ENCODE measurements around the gene ABLIM1. TPM values are rescaled to one million over a fixed set of nuclear protein-coding genes. Genes with fewer than 3 reads are reported as not detected.

The ABLIM1 gene
- total and polyA plus RNA-seq, 2 of the 13 experiments (the other 11 are each of a cell fraction or from before 2014, with no cell fraction given) = 59.4 to 92.7 TPM

DNA sequence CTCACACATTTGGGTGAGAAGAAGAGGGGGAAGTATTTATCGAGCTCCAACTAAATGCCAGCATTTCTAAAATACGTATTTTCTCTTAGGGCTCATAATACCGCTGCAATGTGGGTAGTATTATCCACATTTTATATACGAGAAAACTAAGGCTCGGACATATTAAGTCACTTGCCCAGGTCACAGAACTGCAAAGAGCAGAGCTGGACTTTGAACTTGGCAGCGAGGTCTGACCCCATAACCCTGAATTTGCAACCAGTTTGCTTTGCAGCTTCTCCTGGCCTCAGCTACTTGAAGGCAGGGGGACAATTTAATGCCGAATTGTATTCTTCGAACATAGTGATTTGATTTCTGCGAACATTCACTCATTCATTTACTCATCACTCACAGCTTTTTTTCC is 7.2 kb downstream of the ABLIM1 start:
- H3K4me3 ChIP-seq (replicated peaks in 1 of 3; ENCODE audit: insufficient read depth in 1 of 3, low read depth in 2 of 3, low read length in 3 of 3) = no peak overlapping the region
- peaks cover 43% of the 10 kb centered on the region for H3K4me1 ChIP-seq (ENCODE audit: insufficient read depth, low read length)
- no peak overlapping the region for H3K9ac ChIP-seq (ENCODE audit: insufficient read depth, low read depth, low read length)
- in situ Hi-C loops (cut with HindIII; ENCODE audit: extremely low pct_ligation_motif_present, low pct_unique_long_range_greater_than_20kb) = no loop called here
- H3K27ac ChIP-seq (ENCODE audit: extremely low read length, insufficient read depth, low read length) = no peak overlapping the region
- H3K36me3 ChIP-seq (replicated peaks in 1 of 2; ENCODE audit: control insufficient read depth in 1 of 2, insufficient read depth in 2 of 2, low read length in 2 of 2) = no peaks in the 10 kb centered on the region
- no peaks in the 10 kb centered on the region for H3K9me3 ChIP-seq (ENCODE audit: low read length)
- H3K4me2 ChIP-seq (ENCODE audit: low read depth, low read length) = peak overlapping the region; percentile 35
- H3K79me2 ChIP-seq (ENCODE audit: insufficient read depth, low read length) = no peaks in the 10 kb centered on the region
- WGBS (ENCODE audit: low lambda C conversion rate) = 22% methylated on average over 9 of the region's 9 CpGs
- FAIRE-seq (peak; percentile 47), DNase-seq (ENCODE audit: low spot score) (peak; percentile 60), ATAC-seq (peak; percentile 77)
- ChIA-PET POLR2A (interaction anchor here (0.8 to 1.8 kb wide), 3 partner anchors 15 to 34 kb away, joined by 3 to 8 read pairs (median 6); no protein-coding TSS in a partner anchor), CTCF (ENCODE audit: low intra/inter-chr PET ratio, low total read pairs) (no interaction called here)
- no TSS peak for BruUV-seq (replicated peaks)
- no peaks in the 10 kb centered on the region for H3K27me3 ChIP-seq (ENCODE audit: control insufficient read depth in 1 of 2, insufficient read depth in 2 of 2, low read length in 2 of 2)
- no peak overlapping the region for H2AFZ ChIP-seq (ENCODE audit: low read length)
- no peaks in the 10 kb centered on the region for H4K20me1 ChIP-seq (ENCODE audit: insufficient read depth, low read length)
- intact Hi-C loops (cut with micrococcal nuclease; ENCODE audit: unreplicated experiment) = no loop called here
- TF ChIP-seq ATF7 (IDR thresholded peaks at IDR 0.05) (no peak), ATF7 (CRISPR knock-in tag; IDR thresholded peaks at IDR 0.05) (no peak), ZNF160 (CRISPR knock-in tag; IDR thresholded peaks at IDR 0.05) (no peak), HNRNPL (IDR thresholded peaks at IDR 0.05; ENCODE audit: low read depth, low read length) (no peak), ATF1 (CRISPR knock-in tag; IDR thresholded peaks at IDR 0.05) (no peak), HMG20A (CRISPR knock-in tag; IDR thresholded peaks at IDR 0.05; ENCODE audit: borderline replicate concordance) (peak; percentile 23; the same call in 1 of the 2 replicates), ZNF431 (CRISPR knock-in tag; IDR thresholded peaks at IDR 0.05; ENCODE audit: borderline replicate concordance, low read depth) (no peak), POGZ (CRISPR knock-in tag; IDR thresholded peaks at IDR 0.05) (0 out of 2 replicates have a peak, but pooled peaks have one; percentile 30), CBFB (CRISPR knock-in tag; IDR thresholded peaks at IDR 0.05) (no peak), ZNF468 (CRISPR knock-in tag; IDR thresholded peaks at IDR 0.05) (no peak)
- TF ChIP-seq, protein P1, sequence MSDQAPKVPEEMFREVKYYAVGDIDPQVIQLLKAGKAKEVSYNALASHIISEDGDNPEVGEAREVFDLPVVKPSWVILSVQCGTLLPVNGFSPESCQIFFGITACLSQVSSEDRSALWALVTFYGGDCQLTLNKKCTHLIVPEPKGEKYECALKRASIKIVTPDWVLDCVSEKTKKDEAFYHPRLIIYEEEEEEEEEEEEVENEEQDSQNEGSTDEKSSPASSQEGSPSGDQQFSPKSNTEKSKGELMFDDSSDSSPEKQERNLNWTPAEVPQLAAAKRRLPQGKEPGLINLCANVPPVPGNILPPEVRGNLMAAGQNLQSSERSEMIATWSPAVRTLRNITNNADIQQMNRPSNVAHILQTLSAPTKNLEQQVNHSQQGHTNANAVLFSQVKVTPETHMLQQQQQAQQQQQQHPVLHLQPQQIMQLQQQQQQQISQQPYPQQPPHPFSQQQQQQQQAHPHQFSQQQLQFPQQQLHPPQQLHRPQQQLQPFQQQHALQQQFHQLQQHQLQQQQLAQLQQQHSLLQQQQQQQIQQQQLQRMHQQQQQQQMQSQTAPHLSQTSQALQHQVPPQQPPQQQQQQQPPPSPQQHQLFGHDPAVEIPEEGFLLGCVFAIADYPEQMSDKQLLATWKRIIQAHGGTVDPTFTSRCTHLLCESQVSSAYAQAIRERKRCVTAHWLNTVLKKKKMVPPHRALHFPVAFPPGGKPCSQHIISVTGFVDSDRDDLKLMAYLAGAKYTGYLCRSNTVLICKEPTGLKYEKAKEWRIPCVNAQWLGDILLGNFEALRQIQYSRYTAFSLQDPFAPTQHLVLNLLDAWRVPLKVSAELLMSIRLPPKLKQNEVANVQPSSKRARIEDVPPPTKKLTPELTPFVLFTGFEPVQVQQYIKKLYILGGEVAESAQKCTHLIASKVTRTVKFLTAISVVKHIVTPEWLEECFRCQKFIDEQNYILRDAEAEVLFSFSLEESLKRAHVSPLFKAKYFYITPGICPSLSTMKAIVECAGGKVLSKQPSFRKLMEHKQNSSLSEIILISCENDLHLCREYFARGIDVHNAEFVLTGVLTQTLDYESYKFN (CRISPR knock-in tag; conservative IDR thresholded peaks at IDR 0.05) = peak; percentile 41; the same call in 1 of the 2 replicates
- TF ChIP-seq, protein P2, sequence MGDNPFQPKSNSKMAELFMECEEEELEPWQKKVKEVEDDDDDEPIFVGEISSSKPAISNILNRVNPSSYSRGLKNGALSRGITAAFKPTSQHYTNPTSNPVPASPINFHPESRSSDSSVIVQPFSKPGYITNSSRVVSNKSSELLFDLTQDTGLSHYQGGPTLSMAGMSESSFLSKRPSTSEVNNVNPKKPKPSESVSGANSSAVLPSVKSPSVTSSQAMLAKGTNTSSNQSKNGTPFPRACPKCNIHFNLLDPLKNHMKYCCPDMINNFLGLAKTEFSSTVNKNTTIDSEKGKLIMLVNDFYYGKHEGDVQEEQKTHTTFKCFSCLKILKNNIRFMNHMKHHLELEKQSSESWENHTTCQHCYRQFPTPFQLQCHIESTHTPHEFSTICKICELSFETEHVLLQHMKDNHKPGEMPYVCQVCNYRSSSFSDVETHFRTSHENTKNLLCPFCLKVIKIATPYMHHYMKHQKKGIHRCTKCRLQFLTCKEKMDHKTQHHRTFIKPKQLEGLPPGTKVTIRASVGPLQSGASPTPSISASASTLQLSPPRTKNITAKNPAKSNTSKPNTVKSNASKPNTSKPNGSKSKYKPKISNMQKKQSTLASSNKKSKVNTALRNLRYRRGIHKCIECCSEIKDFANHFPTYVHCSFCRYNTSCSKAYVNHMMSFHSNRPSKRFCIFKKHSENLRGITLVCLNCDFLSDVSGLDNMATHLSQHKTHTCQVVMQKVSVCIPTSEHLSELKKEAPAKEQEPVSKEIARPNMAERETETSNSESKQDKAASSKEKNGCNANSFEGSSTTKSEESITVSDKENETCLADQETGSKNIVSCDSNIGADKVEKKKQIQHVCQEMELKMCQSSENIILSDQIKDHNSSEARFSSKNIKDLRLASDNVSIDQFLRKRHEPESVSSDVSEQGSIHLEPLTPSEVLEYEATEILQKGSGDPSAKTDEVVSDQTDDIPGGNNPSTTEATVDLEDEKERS (CRISPR knock-in tag; IDR thresholded peaks at IDR 0.05) = no peak
- TF ChIP-seq, protein P3, sequence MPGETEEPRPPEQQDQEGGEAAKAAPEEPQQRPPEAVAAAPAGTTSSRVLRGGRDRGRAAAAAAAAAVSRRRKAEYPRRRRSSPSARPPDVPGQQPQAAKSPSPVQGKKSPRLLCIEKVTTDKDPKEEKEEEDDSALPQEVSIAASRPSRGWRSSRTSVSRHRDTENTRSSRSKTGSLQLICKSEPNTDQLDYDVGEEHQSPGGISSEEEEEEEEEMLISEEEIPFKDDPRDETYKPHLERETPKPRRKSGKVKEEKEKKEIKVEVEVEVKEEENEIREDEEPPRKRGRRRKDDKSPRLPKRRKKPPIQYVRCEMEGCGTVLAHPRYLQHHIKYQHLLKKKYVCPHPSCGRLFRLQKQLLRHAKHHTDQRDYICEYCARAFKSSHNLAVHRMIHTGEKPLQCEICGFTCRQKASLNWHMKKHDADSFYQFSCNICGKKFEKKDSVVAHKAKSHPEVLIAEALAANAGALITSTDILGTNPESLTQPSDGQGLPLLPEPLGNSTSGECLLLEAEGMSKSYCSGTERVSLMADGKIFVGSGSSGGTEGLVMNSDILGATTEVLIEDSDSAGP (CRISPR knock-in tag; IDR thresholded peaks at IDR 0.05; ENCODE audit: borderline replicate concordance) = no peak

Measured in HepG2 (cell line).